ENCODE measurements around the gene RPL26.

DNA sequence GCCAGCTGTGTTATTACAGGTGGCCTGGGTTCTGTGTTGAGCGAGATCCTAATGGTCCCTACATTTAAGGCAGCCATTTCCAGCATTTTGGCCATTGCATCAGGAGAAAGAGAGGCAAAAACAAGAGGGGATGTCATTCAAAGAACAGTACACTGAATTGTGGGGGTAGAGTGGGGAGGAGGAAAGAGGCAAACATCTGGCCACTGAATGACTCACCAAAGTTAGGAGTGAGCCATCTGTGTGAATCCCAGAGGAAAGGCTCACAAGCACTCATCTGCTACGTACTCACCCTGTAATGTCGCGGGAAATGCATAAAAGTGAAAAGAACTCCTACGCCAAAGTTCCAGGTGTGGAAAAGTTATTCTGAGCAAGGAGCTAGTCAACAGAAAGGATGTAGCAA lies 23.2 kb downstream of the RPL26 start:
- TF ChIP-seq, protein P1, sequence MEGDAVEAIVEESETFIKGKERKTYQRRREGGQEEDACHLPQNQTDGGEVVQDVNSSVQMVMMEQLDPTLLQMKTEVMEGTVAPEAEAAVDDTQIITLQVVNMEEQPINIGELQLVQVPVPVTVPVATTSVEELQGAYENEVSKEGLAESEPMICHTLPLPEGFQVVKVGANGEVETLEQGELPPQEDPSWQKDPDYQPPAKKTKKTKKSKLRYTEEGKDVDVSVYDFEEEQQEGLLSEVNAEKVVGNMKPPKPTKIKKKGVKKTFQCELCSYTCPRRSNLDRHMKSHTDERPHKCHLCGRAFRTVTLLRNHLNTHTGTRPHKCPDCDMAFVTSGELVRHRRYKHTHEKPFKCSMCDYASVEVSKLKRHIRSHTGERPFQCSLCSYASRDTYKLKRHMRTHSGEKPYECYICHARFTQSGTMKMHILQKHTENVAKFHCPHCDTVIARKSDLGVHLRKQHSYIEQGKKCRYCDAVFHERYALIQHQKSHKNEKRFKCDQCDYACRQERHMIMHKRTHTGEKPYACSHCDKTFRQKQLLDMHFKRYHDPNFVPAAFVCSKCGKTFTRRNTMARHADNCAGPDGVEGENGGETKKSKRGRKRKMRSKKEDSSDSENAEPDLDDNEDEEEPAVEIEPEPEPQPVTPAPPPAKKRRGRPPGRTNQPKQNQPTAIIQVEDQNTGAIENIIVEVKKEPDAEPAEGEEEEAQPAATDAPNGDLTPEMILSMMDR (IDR thresholded peaks at IDR 0.05), result no peak
- TF ChIP-seq POLR2A (IDR thresholded peaks at IDR 0.05), result no peak

Measured in testis (tissue), 2 donors.